ENCODE data around the gene NMRK2.
"Not testable (repeated sequence)": the region's sequence is repeated elsewhere in the genome, so short reads cannot be mapped to it uniquely, and the experiment has no call there.

Gene NMRK2

GRCh38 chr19:3964256-3965194, 31.7 kb downstream of the NMRK2 start:
- no peak for DNase-seq (ENCODE audit: low read depth)

GRCh38 chr19:3966051-3967017, 33.5 kb downstream of the NMRK2 start:
- no peak for DNase-seq (ENCODE audit: low read depth)

- DNase-seq (ENCODE audit: low read depth), result not testable (repeated sequence)
Observed at GRCh38 chr19:3967983-3968382, 35.1 kb downstream of the NMRK2 start.

- DNase-seq (ENCODE audit: low read depth), result no peak
Observed at GRCh38 chr19:3968556-3969434, 35.9 kb downstream of the NMRK2 start.

GRCh38 chr19:3969435-3970312, 36.8 kb downstream of the NMRK2 start:
- DNase-seq (ENCODE audit: low read depth), result no peak

GRCh38 chr19:3970313-3970807, 37.5 kb downstream of the NMRK2 start:
- DNase-seq (ENCODE audit: low read depth), result no peak

GRCh38 chr19:3970808-3971598, 38.1 kb downstream of the NMRK2 start, which contains the start of gene DAPK3:
TSS of gene DAPK3 (minus strand) at chr19:3971099. CDS start at chr19:3969735, 1,364 bp downstream.
- DNase-seq (ENCODE audit: low read depth), result peak; percentile 89

- no peak for DNase-seq (ENCODE audit: low read depth)
Observed at GRCh38 chr19:3975144-3975543, 42.3 kb downstream of the NMRK2 start.

GRCh38 chr19:3975637-3976087, 42.8 kb downstream of the NMRK2 start:
- DNase-seq (ENCODE audit: low read depth), result no peak

GRCh38 chr19:3976495-3977241, 43.8 kb downstream of the NMRK2 start:
- DNase-seq (ENCODE audit: low read depth), result no peak

- DNase-seq (ENCODE audit: low read depth), result no peak
Observed at GRCh38 chr19:3977242-3978143, 44.6 kb downstream of the NMRK2 start.

- no peak for DNase-seq (ENCODE audit: low read depth)
Observed at GRCh38 chr19:3978145-3978544, 45.3 kb downstream of the NMRK2 start.

- no peak for DNase-seq (ENCODE audit: low read depth)
Observed at GRCh38 chr19:3979289-3979673, 46.4 kb downstream of the NMRK2 start.

- no peak for DNase-seq (ENCODE audit: low read depth)
Observed at GRCh38 chr19:3979674-3980352, 46.9 kb downstream of the NMRK2 start.

GRCh38 chr19:3980353-3981251, 47.7 kb downstream of the NMRK2 start:
- DNase-seq (ENCODE audit: low read depth), result no peak

GRCh38 chr19:3981373-3981735, 48.5 kb downstream of the NMRK2 start:
- no peak for DNase-seq (ENCODE audit: low read depth)
